ENCODE results near the gene OR7C1. TPM values are rescaled to one million over a fixed set of nuclear protein-coding genes. Genes with fewer than 3 reads are reported as not detected.
"Not testable (repeated sequence)": the region's sequence is repeated elsewhere in the genome, so short reads cannot be mapped to it uniquely, and the experiment has no call there.

OR7C1 gene
- total RNA-seq, 1 donor from 2014 or later: not detected

DNA sequence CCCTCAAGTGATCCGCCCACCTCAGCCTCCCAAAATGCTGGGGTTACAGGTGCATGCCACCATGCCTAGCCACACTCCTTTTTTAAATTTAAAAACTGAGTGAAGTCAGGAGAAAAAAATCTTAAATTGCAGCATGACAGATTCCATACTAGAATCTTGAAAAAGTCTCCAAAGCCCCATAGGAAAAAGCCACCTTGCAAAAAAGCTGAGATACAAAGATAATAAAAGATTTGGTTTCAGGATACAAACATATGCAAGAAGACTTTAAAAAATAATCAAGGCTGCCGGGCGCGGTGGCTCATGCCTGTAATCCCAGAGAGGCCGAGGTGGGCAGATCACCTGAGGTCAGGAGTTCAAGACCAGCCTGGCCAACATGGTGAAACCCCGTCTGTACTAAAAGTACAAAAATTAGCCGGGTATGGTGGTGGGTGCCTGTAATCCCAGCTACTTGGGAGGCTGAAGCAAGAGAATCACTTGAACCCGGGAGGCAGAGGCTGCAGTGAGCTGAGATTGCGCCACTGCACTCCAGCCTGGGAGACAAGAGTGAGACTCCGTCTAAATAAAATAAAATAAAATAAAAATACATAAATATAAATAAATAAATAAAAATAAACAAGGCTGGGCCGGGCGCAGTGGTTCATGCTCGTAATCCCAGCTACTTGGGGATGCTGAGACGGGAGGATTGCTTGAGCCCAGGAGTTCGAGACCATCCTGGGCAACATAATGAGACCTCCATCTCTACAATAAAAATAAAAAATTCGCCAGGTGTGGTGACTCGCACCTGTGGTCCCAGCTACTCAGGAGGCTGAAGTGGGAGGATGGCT lies 53.1 kb downstream of the OR7C1 start:
- intact Hi-C loops (cut with micrococcal nuclease): loop anchor here (10.0 kb wide), 1 partner anchor 103 kb away; the partner anchor contains the start of gene OR7A17
- not testable (repeated sequence) for H3K36me3 Mint-ChIP-seq (ENCODE audit: low read depth)

DNA sequence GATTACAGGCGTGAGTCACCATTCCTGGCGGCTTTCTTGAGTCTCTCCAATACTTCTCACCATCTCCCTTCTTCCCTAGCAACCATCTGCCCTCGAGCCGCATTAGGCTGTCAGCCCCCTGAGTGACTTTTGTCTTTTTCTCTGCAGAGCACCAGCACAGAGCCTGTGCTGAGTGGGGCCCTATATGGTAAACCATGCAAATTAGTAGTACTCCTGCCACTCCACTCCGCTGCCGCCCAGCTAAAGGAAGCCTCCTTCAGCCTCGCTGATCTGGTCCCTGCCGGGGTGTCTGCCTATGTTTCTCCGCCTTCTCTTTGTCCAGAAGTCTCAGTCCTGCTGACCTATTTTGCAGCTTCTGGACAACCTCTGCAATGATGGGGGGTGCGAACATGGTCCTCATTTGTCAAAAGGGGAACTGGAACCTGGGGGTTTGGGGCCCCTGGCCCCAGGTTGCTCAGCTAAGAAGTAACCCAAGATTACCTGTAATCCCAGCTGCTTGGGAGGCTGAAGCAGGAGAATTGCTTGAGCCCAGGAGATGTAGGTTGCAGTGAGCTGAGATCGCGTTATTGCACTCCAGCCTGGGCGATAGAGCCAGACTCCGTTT lies 54.3 kb downstream of the OR7C1 start:
- Mint-ChIP-seq H3K27me3 (ENCODE audit: low read depth) (peaks cover 15% of the 10 kb centered on the region), H3K4me1 (ENCODE audit: low read depth) (peaks cover 22% of the 10 kb centered on the region)
- DNase-seq (ENCODE audit: low spot score); H3K4me3 Mint-ChIP-seq (ENCODE audit: low read depth); H3K36me3 Mint-ChIP-seq (ENCODE audit: low read depth); H3K9me3 Mint-ChIP-seq; H3K27ac Mint-ChIP-seq: not testable (repeated sequence)
- intact Hi-C loops (cut with micrococcal nuclease): loop anchor here (10.0 kb wide), 1 partner anchor 104 kb away; the partner anchor contains the start of gene OR7A17

More for the DNA sequence above, 53.1 kb downstream of the OR7C1 start:
- peaks cover 19% of the 10 kb centered on the region for H3K4me1 Mint-ChIP-seq (ENCODE audit: low read depth)
- H3K27me3 Mint-ChIP-seq (ENCODE audit: low read depth); H3K9me3 Mint-ChIP-seq; H3K4me3 Mint-ChIP-seq (ENCODE audit: low read depth); DNase-seq (ENCODE audit: low spot score); H3K27ac Mint-ChIP-seq: not testable (repeated sequence)

DNA sequence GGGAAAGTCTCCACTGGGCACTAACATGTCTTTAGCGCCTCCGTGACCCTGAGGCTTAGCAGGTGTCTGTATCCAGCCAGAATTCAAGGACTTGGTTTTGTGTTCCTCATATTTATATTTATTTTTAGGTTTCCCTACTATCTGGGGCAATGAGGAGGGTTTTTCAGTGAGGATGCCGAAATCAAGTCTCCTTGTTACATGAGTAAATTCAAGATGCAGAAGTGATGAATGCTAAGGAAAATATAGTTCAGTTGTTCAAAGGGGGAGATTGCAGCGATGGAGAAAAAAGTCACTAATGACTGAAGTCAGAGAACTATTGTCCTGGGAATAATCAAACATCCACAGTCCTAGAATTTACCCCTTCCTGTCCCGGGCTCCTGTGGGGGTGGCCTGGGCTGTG lies 55.8 kb downstream of the OR7C1 start:
- H3K9me3 Mint-ChIP-seq: no peaks in the 10 kb centered on the region
- DNase-seq (ENCODE audit: low spot score): no peak
- H3K27me3 Mint-ChIP-seq (ENCODE audit: low read depth): peaks cover 17% of the 10 kb centered on the region
- intact Hi-C loops (cut with micrococcal nuclease): no loop called here
- H3K27ac Mint-ChIP-seq: no peak overlapping the region
- peaks cover 12% of the 10 kb centered on the region for H3K4me1 Mint-ChIP-seq (ENCODE audit: low read depth)
- H3K36me3 Mint-ChIP-seq (ENCODE audit: low read depth): no peaks in the 10 kb centered on the region
- H3K4me3 Mint-ChIP-seq (ENCODE audit: low read depth): no peak overlapping the region

DNA sequence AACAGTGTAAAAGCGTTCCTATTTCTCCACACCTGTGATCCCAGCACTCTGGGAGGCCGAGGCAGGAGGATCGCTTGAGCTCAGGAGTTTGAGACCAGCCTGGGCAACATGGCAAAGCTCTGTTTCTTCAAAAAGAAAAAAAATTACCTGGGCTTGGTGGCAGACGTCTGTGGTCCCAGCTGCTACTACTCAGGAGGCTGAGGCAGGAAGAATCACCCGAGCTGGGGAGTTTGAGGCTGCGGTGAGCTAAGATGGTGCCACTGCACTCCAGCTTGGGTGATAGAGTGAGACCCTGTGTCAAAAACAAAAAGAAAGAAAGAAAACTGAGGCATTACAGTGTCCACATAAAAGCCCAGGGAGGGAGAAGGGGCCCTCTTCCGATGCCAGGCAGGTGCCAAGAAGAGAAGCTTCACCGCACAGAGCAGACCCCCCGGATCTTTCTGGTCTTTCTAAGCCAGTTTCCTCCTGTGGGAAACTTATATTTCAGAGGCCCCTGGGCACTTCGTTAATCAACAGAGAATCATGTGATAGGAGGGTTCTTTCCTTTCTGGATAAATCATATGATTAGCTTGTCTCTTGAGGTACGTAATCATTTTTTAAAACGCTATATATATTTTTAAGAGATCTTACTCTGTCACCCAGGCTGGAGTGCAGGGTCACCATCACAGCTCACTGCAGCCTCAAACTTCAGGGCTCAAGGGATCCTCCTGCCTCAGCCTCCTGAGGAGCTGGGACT lies 56.7 kb downstream of the OR7C1 start, which contains the start of gene ADGRE2:
Gene ADGRE2, minus strand, starts transcription at position 451 of the 736 bp plus-strand sequence. CDS start 1,804 bp downstream, outside the sequence.
- H3K9me3 Mint-ChIP-seq; intact Hi-C loops (cut with micrococcal nuclease); H3K4me3 Mint-ChIP-seq (ENCODE audit: low read depth); H3K27ac Mint-ChIP-seq; H3K36me3 Mint-ChIP-seq (ENCODE audit: low read depth); DNase-seq (ENCODE audit: low spot score): not testable (repeated sequence)
- Mint-ChIP-seq H3K4me1 (ENCODE audit: low read depth) (peaks cover 12% of the 10 kb centered on the region), H3K27me3 (ENCODE audit: low read depth) (peaks cover 17% of the 10 kb centered on the region)

DNA sequence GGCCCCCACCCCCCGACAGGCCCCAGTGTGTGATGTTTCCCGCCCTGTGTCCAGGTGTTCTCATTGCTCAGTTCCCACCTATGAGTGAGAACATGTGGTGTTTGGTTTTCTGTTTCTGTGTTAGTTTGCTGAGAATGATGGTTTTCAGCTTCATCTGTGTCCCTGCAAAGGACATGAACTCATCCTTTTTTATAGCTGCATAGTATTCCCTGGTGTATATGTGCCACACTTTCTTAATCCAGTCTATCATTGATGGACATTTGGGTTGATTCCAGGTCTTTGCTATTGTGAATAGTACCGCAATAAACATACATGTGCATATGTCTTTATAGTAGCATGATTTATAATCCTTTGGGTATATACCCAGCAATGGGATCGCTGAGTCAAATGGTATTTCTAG lies 57.3 kb downstream of the OR7C1 start:
- DNase-seq (ENCODE audit: low spot score); H3K9me3 Mint-ChIP-seq; intact Hi-C loops (cut with micrococcal nuclease); H3K27ac Mint-ChIP-seq; H3K36me3 Mint-ChIP-seq (ENCODE audit: low read depth); H3K4me3 Mint-ChIP-seq (ENCODE audit: low read depth): not testable (repeated sequence)
- peaks cover 17% of the 10 kb centered on the region for H3K27me3 Mint-ChIP-seq (ENCODE audit: low read depth)
- H3K4me1 Mint-ChIP-seq (ENCODE audit: low read depth): peaks cover 11% of the 10 kb centered on the region

DNA sequence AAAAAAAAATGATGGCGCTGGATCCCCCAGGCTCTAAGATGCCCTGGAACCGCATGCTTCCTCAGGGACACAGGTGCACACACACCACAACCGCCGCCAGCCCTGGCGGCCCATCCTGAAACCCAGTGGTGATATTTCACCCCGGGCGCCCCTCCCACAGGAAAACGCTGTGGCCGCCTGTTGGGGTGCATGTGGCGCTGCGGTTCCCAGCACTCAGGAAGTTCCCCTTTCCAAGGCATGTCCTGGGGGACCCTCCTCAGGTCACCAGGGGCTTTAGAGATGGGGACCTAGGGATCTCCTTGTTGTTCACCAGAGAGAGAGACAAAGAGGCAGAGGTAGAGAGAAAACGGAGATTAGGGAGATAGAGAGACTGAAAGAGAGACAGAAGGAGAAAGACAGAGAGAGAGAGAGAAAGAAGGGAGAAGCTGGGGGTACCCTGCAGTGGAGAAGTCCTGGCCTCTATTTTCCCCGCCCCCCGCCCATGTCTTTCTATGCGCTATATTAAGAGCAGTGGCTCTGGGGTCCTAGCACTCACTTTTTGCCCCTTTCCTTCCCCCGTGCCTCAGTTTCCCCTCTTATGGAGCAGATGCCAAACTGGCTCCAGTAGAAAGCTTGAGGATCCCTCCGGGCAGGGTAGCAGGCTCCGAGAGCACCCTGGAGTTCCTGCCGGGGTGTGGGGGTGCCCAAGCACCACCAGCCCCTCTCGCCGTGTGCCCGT lies 59.0 kb downstream of the OR7C1 start:
- Mint-ChIP-seq H3K4me1 (ENCODE audit: low read depth) (peaks cover 11% of the 10 kb centered on the region), H3K36me3 (ENCODE audit: low read depth) (no peaks in the 10 kb centered on the region), H3K4me3 (ENCODE audit: low read depth) (peak overlapping the region; percentile 75), H3K9me3 (no peaks in the 10 kb centered on the region), H3K27me3 (ENCODE audit: low read depth) (peaks cover 17% of the 10 kb centered on the region), H3K27ac (peak overlapping the region; percentile 21)
- DNase-seq (ENCODE audit: low spot score): no peak
- intact Hi-C loops (cut with micrococcal nuclease): no loop called here

DNA sequence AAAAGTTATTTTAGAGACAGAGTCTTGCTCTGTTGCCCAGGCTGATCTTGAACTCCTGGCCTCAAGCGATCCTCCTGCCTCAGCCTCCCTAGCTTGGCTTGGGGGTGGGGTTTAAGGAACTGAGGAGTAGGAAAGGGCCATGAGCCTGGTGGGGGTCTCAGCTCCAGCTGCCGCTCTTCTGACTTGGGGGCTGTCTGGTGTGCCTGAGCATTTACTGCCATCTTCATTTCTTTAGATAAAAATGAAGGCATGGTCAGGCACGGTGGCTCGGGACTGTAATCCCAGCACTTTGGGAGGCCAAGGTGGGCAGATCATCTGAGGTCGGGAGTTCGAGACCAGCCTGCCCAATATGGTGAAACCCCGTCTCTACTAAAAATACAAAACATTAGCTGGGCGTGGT lies 59.7 kb downstream of the OR7C1 start:
- H3K4me3 Mint-ChIP-seq (ENCODE audit: low read depth); intact Hi-C loops (cut with micrococcal nuclease); H3K9me3 Mint-ChIP-seq; DNase-seq (ENCODE audit: low spot score); H3K36me3 Mint-ChIP-seq (ENCODE audit: low read depth); H3K27ac Mint-ChIP-seq: not testable (repeated sequence)
- H3K4me1 Mint-ChIP-seq (ENCODE audit: low read depth): peaks cover 11% of the 10 kb centered on the region
- peaks cover 17% of the 10 kb centered on the region for H3K27me3 Mint-ChIP-seq (ENCODE audit: low read depth)

- Mint-ChIP-seq H3K27ac (no peak overlapping the region), H3K27me3 (ENCODE audit: low read depth) (peaks cover 17% of the 10 kb centered on the region), H3K4me1 (ENCODE audit: low read depth) (peaks cover 11% of the 10 kb centered on the region), H3K36me3 (ENCODE audit: low read depth) (no peaks in the 10 kb centered on the region), H3K9me3 (no peaks in the 10 kb centered on the region), H3K4me3 (ENCODE audit: low read depth) (no peak overlapping the region)
- intact Hi-C loops (cut with micrococcal nuclease): no loop called here
- DNase-seq (ENCODE audit: low spot score): no peak
Observed at GRCh38 chr19:14774373-14774772, 60.6 kb downstream of the OR7C1 start.

- DNase-seq (ENCODE audit: low spot score); H3K27ac Mint-ChIP-seq; intact Hi-C loops (cut with micrococcal nuclease); H3K4me3 Mint-ChIP-seq (ENCODE audit: low read depth); H3K36me3 Mint-ChIP-seq (ENCODE audit: low read depth); H3K9me3 Mint-ChIP-seq: not testable (repeated sequence)
- Mint-ChIP-seq H3K4me1 (ENCODE audit: low read depth) (peaks cover 11% of the 10 kb centered on the region), H3K27me3 (ENCODE audit: low read depth) (peaks cover 14% of the 10 kb centered on the region)
Observed at GRCh38 chr19:14773722-14774121, 61.3 kb downstream of the OR7C1 start.

GRCh38 chr19:14772995-14773394 lies 62.0 kb downstream of the OR7C1 start:
- Mint-ChIP-seq H3K4me3 (ENCODE audit: low read depth) (no peak overlapping the region), H3K36me3 (ENCODE audit: low read depth) (no peaks in the 10 kb centered on the region), H3K27ac (no peak overlapping the region), H3K9me3 (no peaks in the 10 kb centered on the region), H3K4me1 (ENCODE audit: low read depth) (peaks cover 11% of the 10 kb centered on the region), H3K27me3 (ENCODE audit: low read depth) (peaks cover 14% of the 10 kb centered on the region)
- DNase-seq (ENCODE audit: low spot score): no peak
- intact Hi-C loops (cut with micrococcal nuclease): no loop called here

- intact Hi-C loops (cut with micrococcal nuclease): no loop called here
- peaks cover 11% of the 10 kb centered on the region for H3K4me1 Mint-ChIP-seq (ENCODE audit: low read depth)
- no peaks in the 10 kb centered on the region for H3K36me3 Mint-ChIP-seq (ENCODE audit: low read depth)
- H3K4me3 Mint-ChIP-seq (ENCODE audit: low read depth): no peak overlapping the region
- DNase-seq (ENCODE audit: low spot score): no peak
- no peaks in the 10 kb centered on the region for H3K9me3 Mint-ChIP-seq
- H3K27me3 Mint-ChIP-seq (ENCODE audit: low read depth): peaks cover 11% of the 10 kb centered on the region
- H3K27ac Mint-ChIP-seq: no peak overlapping the region
Observed at GRCh38 chr19:14772467-14772866, 62.5 kb downstream of the OR7C1 start.

Measured in activated T-helper 2 cell treated with anti-CD3 and anti-CD28 coated beads, Interferon-gamma antibody, Interleukin-2, Interleukin-4, amounts not matched to agents 10 μg/mL and 5 μg/mL and 100 μg/mL, durations not matched to agents 14 hours and 24 hours and 36 hours (primary cell).